Spleen (tissue), 7 donors: ENCODE measurements around the gene NDOR1.

Experiments used
- POLR2A ChIP-seq, 3 donors: fragments of 450-650 bp; IDR thresholded peaks; one replicate each; pipeline ENCODE4 v1.5.1; 2017; ENCODE audit warnings: antibody characterized with exemption in 3 of 3, mild to moderate bottlenecking in 1 of 3
- POLR2AphosphoS5 ChIP-seq, 3 donors: sonication (generic); formaldehyde crosslinking; IDR thresholded peaks; one replicate each; pipeline ENCODE4 v1.5.1; 2017; ENCODE audit warnings: antibody characterized with exemption in 3 of 3
- TF ChIP-seq, protein P1 (sequence below), 11 experiments: fragments of 200-600 bp in 7 of 11; fragments of 450-650 bp in 4 of 11; sonication (generic) in 4 of 11; IDR thresholded peaks in 8 of 11; conservative IDR thresholded peaks in 3 of 11; 1 replicate in 7 of 11; 2 replicates in 4 of 11; pipeline versions ENCODE4 v1.4.0 to v1.8.0; 2016 to 2021; ENCODE audit warnings: antibody characterized with exemption in 11 of 11, inconsistent platforms in 4 of 11, mild to moderate bottlenecking in 1 of 11
- donor health status: DM: no; HTN: no; CAD: no; lungs with moderate emphysema.
- donor health status: DM: no; HTN: no; CAD: no.
- donor health status: DM: no; HTN: no; CAD: no.

DNA sequence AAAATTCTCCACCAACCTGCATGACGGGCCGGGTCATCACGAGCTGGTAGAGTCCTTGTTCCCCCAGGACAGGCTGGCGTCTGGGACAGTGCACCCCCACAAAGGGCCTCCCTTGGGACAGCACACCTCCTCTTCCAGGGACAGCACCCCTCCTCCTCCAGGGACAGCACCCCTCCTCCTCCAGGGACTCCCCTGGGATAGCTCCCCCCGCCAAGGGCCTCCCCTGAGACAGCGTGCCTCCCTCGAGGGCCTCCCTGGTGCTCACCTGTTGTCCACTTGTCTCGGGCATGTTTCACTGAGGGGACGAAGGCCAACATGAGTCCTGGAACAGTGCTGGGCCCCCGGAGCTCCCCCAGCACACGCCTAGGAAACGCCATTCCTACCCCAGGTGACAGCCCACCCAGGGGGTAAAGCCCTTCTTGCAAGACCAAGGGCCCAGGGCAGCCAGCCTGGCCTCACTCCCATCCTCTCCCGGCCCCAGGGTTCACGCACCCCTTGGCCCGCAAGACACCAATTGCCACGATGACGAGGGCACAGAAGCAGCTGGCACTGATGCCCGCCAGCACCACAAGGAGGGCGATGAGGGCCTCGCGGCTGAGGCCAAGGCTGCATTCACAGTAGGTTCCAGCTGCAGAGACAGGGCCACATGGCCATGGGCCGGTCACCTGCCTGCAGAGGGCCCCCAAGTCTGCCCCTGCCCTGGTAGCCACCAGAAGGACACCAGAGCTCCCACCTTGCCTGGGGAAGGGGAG, 34.2 kb upstream of the NDOR1 start:
- no peak for TF ChIP-seq POLR2A (IDR thresholded peaks at IDR 0.05)
- TF ChIP-seq, protein P1, sequence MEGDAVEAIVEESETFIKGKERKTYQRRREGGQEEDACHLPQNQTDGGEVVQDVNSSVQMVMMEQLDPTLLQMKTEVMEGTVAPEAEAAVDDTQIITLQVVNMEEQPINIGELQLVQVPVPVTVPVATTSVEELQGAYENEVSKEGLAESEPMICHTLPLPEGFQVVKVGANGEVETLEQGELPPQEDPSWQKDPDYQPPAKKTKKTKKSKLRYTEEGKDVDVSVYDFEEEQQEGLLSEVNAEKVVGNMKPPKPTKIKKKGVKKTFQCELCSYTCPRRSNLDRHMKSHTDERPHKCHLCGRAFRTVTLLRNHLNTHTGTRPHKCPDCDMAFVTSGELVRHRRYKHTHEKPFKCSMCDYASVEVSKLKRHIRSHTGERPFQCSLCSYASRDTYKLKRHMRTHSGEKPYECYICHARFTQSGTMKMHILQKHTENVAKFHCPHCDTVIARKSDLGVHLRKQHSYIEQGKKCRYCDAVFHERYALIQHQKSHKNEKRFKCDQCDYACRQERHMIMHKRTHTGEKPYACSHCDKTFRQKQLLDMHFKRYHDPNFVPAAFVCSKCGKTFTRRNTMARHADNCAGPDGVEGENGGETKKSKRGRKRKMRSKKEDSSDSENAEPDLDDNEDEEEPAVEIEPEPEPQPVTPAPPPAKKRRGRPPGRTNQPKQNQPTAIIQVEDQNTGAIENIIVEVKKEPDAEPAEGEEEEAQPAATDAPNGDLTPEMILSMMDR (IDR thresholded peaks at IDR 0.05 in 8 of 11, conservative IDR thresholded peaks at IDR 0.05 in 3 of 11), result no peak
- no peak for TF ChIP-seq POLR2AphosphoS5 (IDR thresholded peaks at IDR 0.05)
